Common myeloid progenitor, CD34-positive (primary cell): Measurements from ENCODE around the gene PGA3.
"Not testable (repeated sequence)": the region's sequence is repeated elsewhere in the genome, so short reads cannot be mapped to it uniquely, and the experiment has no call there.

Source experiments
- CTCF ChIA-PET: fragments of 350-600 bp; sonication (Branson Sonifier 250); formaldehyde crosslinking; loops from one replicate; lab custom pipeline; 2021; ENCODE audit warnings: antibody characterized with exemption; lab: Charles Lee
- POLR2A ChIA-PET: fragments of 350-600 bp; sonication (Branson Sonifier 250); formaldehyde crosslinking; loops from one replicate; lab custom pipeline; 2021; ENCODE audit warnings: antibody characterized with exemption; lab: Charles Lee
- DNase-seq, 3 donors: peaks; one replicate each; pipeline versions ENCODE4 v3.0.0 to v3.0.0-alpha.2; 2013
- H3K27ac ChIP-seq, 2 experiments: 1 replicate in 1 of 2; 2 replicates in 1 of 2; pipeline ENCODE4 v1.7.0; 2013; ENCODE audit warnings: inconsistent platforms in 2 of 2, low read length in 2 of 2, mild to moderate bottlenecking in 2 of 2, low read depth in 1 of 2, moderate library complexity in 1 of 2; ENCODE audit not compliant: severe bottlenecking in 2 of 2, insufficient read depth in 1 of 2, poor library complexity in 1 of 2
- H3K27me3 ChIP-seq, 5 experiments: replicated peaks in 2 of 5; 1 replicate in 3 of 5; 2 replicates in 2 of 5; pipeline versions ENCODE4 v1.6.1 to v1.7.0; 2013; ENCODE audit warnings: low read length in 4 of 5, mild to moderate bottlenecking in 2 of 5, moderate library complexity in 2 of 5, inconsistent platforms in 1 of 5; ENCODE audit not compliant: insufficient read depth in 5 of 5, control insufficient read depth in 4 of 5
- H3K36me3 ChIP-seq, 4 experiments: 1 replicate in 2 of 4; 2 replicates in 2 of 4; pipeline versions ENCODE4 v1.6.1 to v1.7.0; 2013; ENCODE audit warnings: low read length in 3 of 4, control low read depth in 1 of 4, mild to moderate bottlenecking in 1 of 4; ENCODE audit not compliant: control insufficient read depth in 4 of 4, insufficient read depth in 4 of 4
- H3K4me1 ChIP-seq, 4 experiments: 1 replicate in 3 of 4; 2 replicates in 1 of 4; pipeline versions ENCODE4 v1.6.1 to v1.7.1; 2013; ENCODE audit warnings: low read length in 3 of 4, mild to moderate bottlenecking in 3 of 4, control low read depth in 1 of 4, inconsistent platforms in 1 of 4, moderate library complexity in 1 of 4; ENCODE audit not compliant: control insufficient read depth in 4 of 4, insufficient read depth in 4 of 4; ENCODE audit errors: control extremely low read depth in 1 of 4
- H3K4me3 ChIP-seq, 7 experiments: 1 replicate in 4 of 7; 2 replicates in 3 of 7; pipeline versions ENCODE4 v1.5.1 to v1.7.0; 2013; ENCODE audit warnings: mild to moderate bottlenecking in 7 of 7, low read length in 6 of 7, moderate library complexity in 6 of 7, inconsistent platforms in 2 of 7, low read depth in 2 of 7, control low read depth in 1 of 7; ENCODE audit not compliant: insufficient read depth in 4 of 7, control insufficient read depth in 1 of 7; ENCODE audit errors: extremely low read depth in 1 of 7
- H3K9me3 ChIP-seq, 5 experiments: 1 replicate in 4 of 5; 2 replicates in 1 of 5; pipeline versions ENCODE4 v1.6.1 to v1.7.1; 2013; ENCODE audit warnings: low read length in 4 of 5, mild to moderate bottlenecking in 2 of 5, inconsistent platforms in 1 of 5, low read depth in 1 of 5, moderate library complexity in 1 of 5; ENCODE audit not compliant: control insufficient read depth in 4 of 5, insufficient read depth in 2 of 5; ENCODE audit errors: control extremely low read depth in 1 of 5
- WGBS: methylation state at CpG from one replicate; pipeline ENCODE4 v1.1.5; 2013; ENCODE audit not compliant: insufficient coverage; 5-methylcytosine and 5-hydroxymethylcytosine counted together

Gene PGA3

GRCh38 chr11:61203873-61204272 lies 558 bp downstream of the PGA3 start:
- no CpG with 5 or more reads among the region's 5 CpGs for WGBS
- DNase-seq, H3K4me3 ChIP-seq, H3K9me3 ChIP-seq, H3K27ac ChIP-seq, CTCF ChIA-PET, H3K4me1 ChIP-seq, POLR2A ChIA-PET, H3K36me3 ChIP-seq, H3K27me3 ChIP-seq: not testable (repeated sequence)

GRCh38 chr11:61204502-61205059 lies 1.3 kb downstream of the PGA3 start:
- POLR2A ChIA-PET, H3K27me3 ChIP-seq, H3K27ac ChIP-seq, H3K9me3 ChIP-seq, CTCF ChIA-PET, DNase-seq, H3K4me3 ChIP-seq, H3K36me3 ChIP-seq, H3K4me1 ChIP-seq: not testable (repeated sequence)
- WGBS, result 94% methylated on average over 12 of the region's 14 CpGs

- H3K27ac ChIP-seq, DNase-seq, H3K9me3 ChIP-seq, H3K36me3 ChIP-seq, POLR2A ChIA-PET, CTCF ChIA-PET, H3K4me3 ChIP-seq, H3K4me1 ChIP-seq, H3K27me3 ChIP-seq: not testable (repeated sequence)
- WGBS, result no CpG with 5 or more reads among the region's 9 CpGs
These were observed 4.5 kb downstream of the PGA3 start for GRCh38 chr11:61207636-61208310.

- H3K4me1 ChIP-seq, H3K9me3 ChIP-seq, H3K36me3 ChIP-seq, CTCF ChIA-PET, DNase-seq, H3K27me3 ChIP-seq, POLR2A ChIA-PET, H3K4me3 ChIP-seq, H3K27ac ChIP-seq: not testable (repeated sequence)
- WGBS, result no CpG with 5 or more reads among the region's 6 CpGs
These were observed 7.3 kb downstream of the PGA3 start for GRCh38 chr11:61210629-61211028.

GRCh38 chr11:61211327-61211952 lies 8.1 kb downstream of the PGA3 start:
- CTCF ChIA-PET, H3K27ac ChIP-seq, H3K9me3 ChIP-seq, H3K4me1 ChIP-seq, H3K36me3 ChIP-seq, DNase-seq, H3K4me3 ChIP-seq, POLR2A ChIA-PET, H3K27me3 ChIP-seq: not testable (repeated sequence)
- WGBS, result no CpG with 5 or more reads among the region's 10 CpGs

- no CpG with 5 or more reads among the region's 15 CpGs for WGBS
- H3K27me3 ChIP-seq, DNase-seq, H3K27ac ChIP-seq, CTCF ChIA-PET, H3K4me3 ChIP-seq, H3K9me3 ChIP-seq, POLR2A ChIA-PET, H3K4me1 ChIP-seq, H3K36me3 ChIP-seq: not testable (repeated sequence)
These were observed 8.9 kb downstream of the PGA3 start for GRCh38 chr11:61212202-61212601.

GRCh38 chr11:61213711-61214324 lies 10.5 kb downstream of the PGA3 start:
- H3K4me1 ChIP-seq, DNase-seq, H3K36me3 ChIP-seq, H3K27me3 ChIP-seq, H3K4me3 ChIP-seq, POLR2A ChIA-PET, H3K27ac ChIP-seq, CTCF ChIA-PET, H3K9me3 ChIP-seq: not testable (repeated sequence)
- WGBS, result no CpG with 5 or more reads among the region's 3 CpGs
